Loucy (cell line): ENCODE results near the gene LY6G6C.

Experiments used
- EZH2phosphoT487 ChIP-seq: fragments of 200-600 bp; IDR thresholded peaks from 2 replicates; pipeline ENCODE4 v1.6.1; 2018; ENCODE audit warnings: antibody characterized with exemption, mild to moderate bottlenecking, moderate library complexity, borderline replicate concordance
- TF ChIP-seq, protein P1 (sequence below): fragments of 200-600 bp; sonication (generic); conservative IDR thresholded peaks from 2 replicates; pipeline ENCODE4 v1.5.1; 2014; ENCODE audit warnings: mild to moderate bottlenecking, antibody characterized with exemption, low read length

DNA sequence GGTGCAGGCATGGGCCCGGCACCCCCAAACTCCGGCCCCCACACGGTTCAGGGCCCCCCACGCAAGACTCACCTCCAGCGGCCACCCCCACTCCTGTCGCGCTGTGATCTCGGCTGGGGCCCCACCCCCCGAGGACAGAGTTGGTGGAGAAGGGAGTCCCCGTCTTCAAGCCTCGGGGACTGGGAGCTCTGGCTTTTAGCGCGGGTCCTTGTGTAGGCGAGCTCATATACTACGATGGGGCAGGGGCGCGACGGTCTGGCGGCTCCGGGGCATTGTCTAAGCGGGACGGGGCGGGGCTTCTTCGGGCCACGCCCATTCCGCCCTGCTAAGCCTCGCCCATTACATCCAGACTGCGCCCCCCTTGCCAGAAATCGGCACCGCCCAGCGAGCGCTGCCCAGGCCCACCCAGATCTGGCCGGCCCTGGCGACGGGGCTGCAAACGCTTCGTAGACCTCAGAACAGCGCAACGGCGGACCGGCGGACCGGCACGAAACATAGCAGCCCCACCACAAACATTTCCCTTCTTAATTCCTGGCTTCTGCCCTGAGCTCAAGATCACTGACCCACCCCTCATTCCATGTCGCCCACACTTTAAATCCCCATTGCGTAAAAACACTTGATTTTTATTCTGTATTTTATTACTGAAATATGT lies 8.6 kb upstream of the LY6G6C start:
- TF ChIP-seq, protein P1, sequence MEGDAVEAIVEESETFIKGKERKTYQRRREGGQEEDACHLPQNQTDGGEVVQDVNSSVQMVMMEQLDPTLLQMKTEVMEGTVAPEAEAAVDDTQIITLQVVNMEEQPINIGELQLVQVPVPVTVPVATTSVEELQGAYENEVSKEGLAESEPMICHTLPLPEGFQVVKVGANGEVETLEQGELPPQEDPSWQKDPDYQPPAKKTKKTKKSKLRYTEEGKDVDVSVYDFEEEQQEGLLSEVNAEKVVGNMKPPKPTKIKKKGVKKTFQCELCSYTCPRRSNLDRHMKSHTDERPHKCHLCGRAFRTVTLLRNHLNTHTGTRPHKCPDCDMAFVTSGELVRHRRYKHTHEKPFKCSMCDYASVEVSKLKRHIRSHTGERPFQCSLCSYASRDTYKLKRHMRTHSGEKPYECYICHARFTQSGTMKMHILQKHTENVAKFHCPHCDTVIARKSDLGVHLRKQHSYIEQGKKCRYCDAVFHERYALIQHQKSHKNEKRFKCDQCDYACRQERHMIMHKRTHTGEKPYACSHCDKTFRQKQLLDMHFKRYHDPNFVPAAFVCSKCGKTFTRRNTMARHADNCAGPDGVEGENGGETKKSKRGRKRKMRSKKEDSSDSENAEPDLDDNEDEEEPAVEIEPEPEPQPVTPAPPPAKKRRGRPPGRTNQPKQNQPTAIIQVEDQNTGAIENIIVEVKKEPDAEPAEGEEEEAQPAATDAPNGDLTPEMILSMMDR, result 0 out of 2 replicates have a peak, but pooled peaks have one; percentile 1
- no peak for TF ChIP-seq EZH2phosphoT487
